Right lobe of liver (tissue), 6 donors: ENCODE measurements around the gene C5AR1. TPM values are rescaled to one million over a fixed set of nuclear protein-coding genes. Genes with fewer than 3 reads are reported as not detected.
"Not testable (repeated sequence)": the region's sequence is repeated elsewhere in the genome, so short reads cannot be mapped to it uniquely, and the experiment has no call there.

Experiments used
- ATAC-seq, 4 donors: fragments of 200-7000 bp; cut with Tn5 transposase; one replicate each; pipeline ENCODE4 v1.9.1; 2020; ENCODE audit warnings: mild to moderate bottlenecking in 4 of 4, moderate library complexity in 4 of 4
- DNase-seq, 3 donors: peaks; one replicate each; pipeline ENCODE4 v3.0.0-alpha.2; 2020
- H3K27ac ChIP-seq, 3 donors: fragments of 200-600 bp; one replicate each; pipeline ENCODE4 v1.8.0; 2022
- H3K27me3 ChIP-seq, 2 donors: fragments of 200-600 bp; one replicate each; pipeline ENCODE4 v1.8.0; 2022
- H3K36me3 ChIP-seq, 4 donors: fragments of 200-600 bp; sonication (generic) in 1 of 4; one replicate each; pipeline versions ENCODE4 v1.5.1 to v1.8.0; 2017 to 2022; ENCODE audit warnings: control low read depth in 1 of 4
- H3K4me1 ChIP-seq, 4 donors: fragments of 200-600 bp; sonication (generic) in 1 of 4; one replicate each; pipeline versions ENCODE4 v1.5.1 to v1.8.0; 2017 to 2022; ENCODE audit warnings: control low read depth in 1 of 4
- H3K4me3 ChIP-seq, 3 donors: fragments of 200-600 bp; one replicate each; pipeline ENCODE4 v1.8.0; 2022
- H3K9me3 ChIP-seq, 4 donors: fragments of 200-600 bp; sonication (generic) in 1 of 4; one replicate each; pipeline versions ENCODE4 v1.5.1 to v1.8.0; 2017 to 2022; ENCODE audit warnings: control low read depth in 1 of 4
- CTCF ChIP-seq, 4 donors: fragments of 200-600 bp in 3 of 4; fragments of 450-650 bp in 1 of 4; IDR thresholded peaks; one replicate each; pipeline versions ENCODE4 v1.5.1 to v1.8.0; 2016 to 2022; ENCODE audit warnings: antibody characterized with exemption in 4 of 4, mild to moderate bottlenecking in 2 of 4
- POLR2A ChIP-seq: fragments of 450-650 bp; IDR thresholded peaks from one replicate; pipeline ENCODE4 v1.6.1; 2017; ENCODE audit warnings: antibody characterized with exemption, mild to moderate bottlenecking
- WGBS: methylation state at CpG from one replicate; pipeline ENCODE4 v1.1.6; 2018; ENCODE audit warnings: low coverage, low lambda C conversion rate; ENCODE audit not compliant: insufficient coverage; ENCODE audit errors: missing lambda C conversion rate; 5-methylcytosine and 5-hydroxymethylcytosine counted together
- intact Hi-C, 2 donors: fragments of 100-400 bp; cut with DNase I; formaldehyde crosslinking; loops; one replicate each; pipeline versions ENCODE4 v1.11.2 to v1.14.1; 2022
- total RNA-seq, 6 experiments: library from RNA; depleted of rRNA in 2 of 6; stranded (reverse); fragments of >200 nt in 2 of 6; fragmentation: NEBNext Ultra II Directional in 3 of 6; extraction: Animal tissue kit (Norgen Biotek cat#: 25700) in 3 of 6; gene quantifications; one replicate each; pipeline versions ENCODE4 v1.1.0 to v1.2.4, GENCODE V29; 2016 to 2023
- donor health status: DM: no; HTN: yes; CAD: no.
- donor health status: DM: no; HTN: no; CAD: no.
- donor health status: DM: no; HTN: no; CAD: no.
- donor health status: DM: no; HTN: yes; CAD: no.
- donor health status: DM: no; HTN: yes; CAD: no.

The C5AR1 gene
- total RNA-seq, 6 experiments from 2014 or later, result 3.3 to 19.8 (median 5.9) TPM

DNA sequence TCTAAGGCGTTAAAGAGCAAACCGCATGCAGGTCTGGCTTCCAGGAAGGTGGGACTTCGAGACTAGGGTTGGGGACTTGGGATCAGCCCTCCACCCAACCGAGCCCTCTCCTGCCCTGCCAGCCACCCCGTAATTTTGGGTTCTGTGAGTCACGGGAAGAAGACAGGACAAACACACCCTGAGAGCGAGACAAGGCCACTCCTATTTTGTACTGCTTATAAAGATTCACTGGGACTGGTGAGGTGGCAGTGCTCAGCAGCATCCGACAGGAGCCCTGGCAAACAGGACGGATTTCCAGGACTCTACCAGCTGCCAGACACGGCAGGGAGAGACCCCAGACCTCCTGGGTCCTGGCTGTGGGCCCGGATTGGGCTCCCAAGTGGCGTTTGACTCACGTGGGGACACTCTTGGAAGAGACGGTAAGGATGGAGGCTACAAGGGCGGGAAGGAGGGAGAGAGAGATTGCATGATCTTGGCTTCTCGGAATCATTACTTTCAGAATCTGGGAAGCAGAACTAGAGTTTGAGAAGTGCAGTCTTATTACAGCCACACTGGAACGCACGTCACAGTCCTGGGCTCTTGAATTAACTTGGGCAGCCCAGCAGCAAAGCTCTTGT, 22.4 kb downstream of the C5AR1 start, which contains the start of gene C5AR2:
Gene C5AR2 (plus strand): TSS at position 245 of the 617 bp plus-strand sequence. CDS start 8,625 bp downstream, outside the sequence.
- Histone ChIP-seq H3K27ac (peak within 1 kb of the TSS; percentile 22 to 81 (median 71)), H3K36me3 (no peaks in the 10 kb centered on the region), H3K9me3 (no peaks in the 10 kb centered on the region), H3K4me3 (peak within 1 kb of the TSS in 1 of 3 donors; percentile 11), H3K4me1 (no peaks in the 10 kb centered on the region), H3K27me3 (no peaks in the 10 kb centered on the region)
- intact Hi-C loops, result no loop called here
- 37% methylated on average over 14 of the region's 18 CpGs for WGBS
- TF ChIP-seq CTCF (IDR thresholded peaks at IDR 0.05), result no peak
- TF ChIP-seq POLR2A, result peak; percentile 41
- DNase-seq (no peak), ATAC-seq (peak in 2 of 4 donors; percentile 19 to 21)

DNA sequence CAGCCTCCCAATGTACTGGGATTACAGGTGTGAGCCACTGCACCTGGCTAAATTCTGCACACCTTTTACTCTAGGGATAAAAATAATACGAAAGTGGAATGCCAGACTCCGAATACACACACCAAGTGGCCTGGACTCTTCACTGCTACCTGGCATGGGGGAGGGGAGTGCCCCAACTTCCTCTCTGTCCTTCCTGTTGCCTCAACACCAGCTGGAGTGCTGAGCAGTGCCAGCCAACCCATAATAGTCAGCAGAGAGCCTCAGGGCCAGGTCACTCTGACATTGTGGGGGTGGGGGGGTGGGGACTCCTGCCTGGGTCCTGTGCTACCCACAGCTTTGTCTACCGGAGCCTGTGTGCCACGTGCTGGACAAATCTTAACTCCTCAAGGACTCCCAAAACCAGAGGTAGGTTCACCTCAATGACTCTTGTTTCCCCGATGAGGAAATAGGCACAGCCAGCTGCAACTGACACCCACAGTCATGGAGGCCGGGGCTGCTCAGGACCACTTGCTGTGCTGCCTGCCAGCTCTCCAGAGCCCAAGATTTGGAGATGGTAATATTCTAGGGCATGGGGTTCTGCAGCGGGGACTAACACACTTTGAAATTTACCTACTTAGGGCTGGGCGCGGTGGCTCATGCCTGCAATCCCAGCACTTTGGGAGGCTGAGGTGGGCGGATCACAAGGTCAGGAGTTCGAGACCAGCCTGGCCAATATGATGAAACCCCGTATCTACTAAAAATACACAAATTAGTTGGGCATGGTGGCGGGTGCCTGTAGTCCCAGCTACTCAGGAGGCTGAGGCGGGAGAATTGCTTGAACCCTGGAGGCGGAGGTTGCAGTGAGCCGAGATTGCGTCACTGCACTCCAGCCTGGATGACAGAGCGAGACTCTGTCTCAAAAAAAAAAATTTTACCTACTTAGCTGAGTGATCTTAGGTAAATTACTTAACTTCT, 27.4 kb downstream of the C5AR1 start:
- H3K36me3 ChIP-seq, H3K4me1 ChIP-seq, H3K9me3 ChIP-seq, H3K27me3 ChIP-seq, intact Hi-C loops: not testable (repeated sequence)
- whole genome bisulfite sequencing, result 53% methylated on average over 9 of the region's 18 CpGs
- H3K27ac ChIP-seq, result peak overlapping the region; percentile 37 to 50 (median 44)
- DNase-seq (peak; percentile 64 to 78 (median 76)), ATAC-seq (peak; percentile 65 to 90 (median 84))
- peak overlapping the region in 2 of 3 donors; percentile 24 to 32 for H3K4me3 ChIP-seq

DNA sequence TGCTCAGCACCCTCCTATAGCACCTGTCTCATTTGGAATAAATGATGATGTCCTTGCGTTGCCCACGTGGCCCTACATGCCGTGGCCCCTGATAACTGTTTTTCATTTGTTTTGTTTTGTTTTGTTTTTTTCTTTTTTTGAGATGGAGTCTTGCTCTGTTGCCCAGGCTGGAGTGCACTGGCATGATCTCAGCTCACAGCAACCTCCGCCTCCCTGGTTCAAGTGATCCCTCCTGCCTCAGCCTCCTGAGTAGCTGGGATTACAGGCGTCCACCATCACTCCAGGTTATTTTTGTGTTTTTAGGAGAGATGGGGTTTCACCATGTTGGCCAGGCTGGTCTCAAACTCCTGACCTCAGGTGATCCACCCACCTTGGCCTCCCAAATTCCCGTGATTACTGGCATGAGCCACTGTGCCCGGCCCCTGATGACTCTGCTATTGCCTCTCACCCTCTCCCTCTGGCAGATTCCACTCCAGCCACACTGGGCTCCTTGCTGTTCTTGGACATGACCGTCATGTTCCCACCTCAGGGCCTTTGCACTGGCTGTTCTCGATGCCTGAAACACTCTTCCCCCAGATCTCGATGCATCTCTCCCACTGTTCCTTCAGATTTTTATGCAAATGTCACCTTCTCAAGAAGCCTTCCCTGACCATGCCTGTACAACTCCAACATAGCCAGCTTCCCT, 29.7 kb downstream of the C5AR1 start:
- no peaks in the 10 kb centered on the region for H3K36me3 ChIP-seq
- no peaks in the 10 kb centered on the region for H3K9me3 ChIP-seq
- H3K4me1 ChIP-seq, result no peaks in the 10 kb centered on the region
- intact Hi-C loops, result no loop called here
- H3K4me3 ChIP-seq, result no peak overlapping the region
- no peaks in the 10 kb centered on the region for H3K27me3 ChIP-seq
- WGBS, result 75% methylated on average over 7 of the region's 10 CpGs
- DNase-seq (no peak), ATAC-seq (no peak)
- no peak overlapping the region for H3K27ac ChIP-seq
- TF ChIP-seq POLR2A, result no peak
- TF ChIP-seq CTCF (IDR thresholded peaks at IDR 0.05), result no peak

- Histone ChIP-seq H3K4me1 (no peaks in the 10 kb centered on the region), H3K27ac (no peak overlapping the region), H3K9me3 (no peaks in the 10 kb centered on the region), H3K4me3 (no peak overlapping the region), H3K27me3 (no peaks in the 10 kb centered on the region), H3K36me3 (no peaks in the 10 kb centered on the region)
- intact Hi-C loops, result no loop called here
- TF ChIP-seq CTCF (IDR thresholded peaks at IDR 0.05), result no peak
- TF ChIP-seq POLR2A, result no peak
- ATAC-seq, result no peak
- 81% methylated on average over 5 of the region's 29 CpGs for WGBS
- no peak for DNase-seq
These were observed 31.0 kb downstream of the C5AR1 start for GRCh38 chr19:47340477-47341208.
